Caco-2 (cell line): ENCODE data around the gene CCDC71. TPM values are rescaled to one million over a fixed set of nuclear protein-coding genes. Genes with fewer than 3 reads are reported as not detected.

ENCODE experiments used
- BruUV-seq: library from RNA; stranded (reverse); fragments of 400-500 nt; replicated peaks from 2 replicates; lab custom pipeline; 2021; lab: Mats Ljungman, UMichigan
- CTCF ChIA-PET: fragments of 300-600 bp; sonication (Branson Sonifier 250); formaldehyde crosslinking; loops from one replicate; lab custom pipeline; 2022; ENCODE audit warnings: antibody characterized with exemption; lab: Charles Lee
- POLR2A ChIA-PET: fragments of 300-600 bp; sonication (Branson Sonifier 250); formaldehyde crosslinking; loops from one replicate; lab custom pipeline; 2022; ENCODE audit warnings: antibody characterized with exemption; lab: Charles Lee
- DNase-seq, 2 experiments: peaks; one replicate each; pipeline versions ENCODE4 v3.0.0 to v3.0.0-alpha.2; 2020 to 2022
- H3K27me3 ChIP-seq: replicated peaks from 2 replicates; pipeline ENCODE4 v1.6.0; 2011; ENCODE audit warnings: low read length; ENCODE audit not compliant: control insufficient read depth, insufficient read depth
- H3K36me3 ChIP-seq: 2 replicates; pipeline ENCODE4 v1.5.1; 2011; ENCODE audit warnings: low read length; ENCODE audit not compliant: control insufficient read depth, insufficient read depth
- H3K4me1 ChIP-seq: fragments of 250-450 bp; sonication (Bioruptor Pico); 2 replicates; pipeline ENCODE4 v1.5.1; 2020; ENCODE audit warnings: mild to moderate bottlenecking
- H3K4me3 ChIP-seq: 2 replicates; pipeline ENCODE4 v1.5.1; 2011; ENCODE audit warnings: low read depth, mild to moderate bottlenecking, control low read depth, low read length
- H3K9me3 ChIP-seq: fragments of 250-450 bp; sonication (Bioruptor Pico); 2 replicates; pipeline ENCODE4 v1.5.1; 2020; ENCODE audit warnings: mild to moderate bottlenecking, moderate library complexity
- H3K27ac Mint-ChIP-seq: one replicate; pipeline ENCODE4 v1.8.0; 2022; ENCODE audit warnings: mixed read lengths; ENCODE audit not compliant: unreplicated experiment
- H3K27me3 Mint-ChIP-seq: one replicate; pipeline ENCODE4 v1.8.0; 2022; ENCODE audit warnings: mixed read lengths; ENCODE audit not compliant: insufficient read depth, unreplicated experiment
- H3K36me3 Mint-ChIP-seq: one replicate; pipeline ENCODE4 v1.8.0; 2022; ENCODE audit warnings: mild to moderate bottlenecking, mixed read lengths; ENCODE audit not compliant: insufficient read depth, unreplicated experiment
- H3K4me1 Mint-ChIP-seq: one replicate; pipeline ENCODE4 v1.8.0; 2022; ENCODE audit warnings: low read depth, mixed read lengths; ENCODE audit not compliant: unreplicated experiment
- H3K4me3 Mint-ChIP-seq: one replicate; pipeline ENCODE4 v1.8.0; 2022; ENCODE audit warnings: mild to moderate bottlenecking, moderate library complexity, mixed read lengths; ENCODE audit not compliant: unreplicated experiment
- H3K9me3 Mint-ChIP-seq: one replicate; pipeline ENCODE4 v1.8.0; 2022; ENCODE audit warnings: mixed read lengths; ENCODE audit not compliant: unreplicated experiment
- intact Hi-C: fragments of 100-400 bp; cut with micrococcal nuclease; formaldehyde crosslinking; loops from one replicate; pipeline ENCODE4 v1.10.0; 2022; ENCODE audit not compliant: unreplicated experiment
- total RNA-seq: library from RNA; stranded (reverse); gene quantifications from 2 replicates; pipeline ENCODE4 v1.2.3, GENCODE V29; 2022
- TF ChIP-seq, protein P1 (sequence below), 2 experiments: fragments of 200-600 bp in 1 of 2; IDR thresholded peaks; 1 replicate in 1 of 2; 2 replicates in 1 of 2; pipeline versions ENCODE4 v1.5.1 to v1.8.0; 2011 to 2022; ENCODE audit warnings: antibody characterized with exemption in 1 of 2, control low read depth in 1 of 2, inconsistent platforms in 1 of 2, low read depth in 1 of 2, low read length in 1 of 2, mild to moderate bottlenecking in 1 of 2, moderate library complexity in 1 of 2; ENCODE audit not compliant: insufficient read depth in 1 of 2, severe bottlenecking in 1 of 2, unreplicated experiment in 1 of 2

CCDC71 gene
- total RNA-seq, 1 experiment from 2014 or later, result 15.9 TPM

DNA sequence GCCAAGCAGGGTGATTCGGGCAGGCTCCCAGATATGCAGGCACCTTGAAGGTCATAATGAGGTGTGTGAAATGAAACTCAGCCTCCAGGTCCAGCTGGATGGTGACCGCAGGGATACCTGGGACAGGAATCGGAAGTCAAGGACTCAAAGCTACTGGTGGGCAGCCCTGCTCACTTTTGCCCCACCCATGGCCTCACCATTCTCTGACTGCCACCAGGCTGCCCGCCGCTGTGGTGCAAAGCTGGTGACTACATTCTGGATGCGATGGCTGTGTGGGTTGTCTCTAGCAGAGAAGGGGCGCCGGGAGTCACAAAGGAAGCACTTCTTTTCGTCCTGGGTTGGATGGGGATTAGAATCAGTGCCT lies 34.1 kb downstream of the CCDC71 start:
- Histone ChIP-seq H3K4me3 (peak overlapping the region; percentile 66), H3K4me1 (peaks cover 15% of the 10 kb centered on the region), H3K36me3 (peaks cover 3% of the 10 kb centered on the region; the same call in 1 of the 2 replicates), H3K27me3 (no peaks in the 10 kb centered on the region), H3K9me3 (no peaks in the 10 kb centered on the region)
- CTCF ChIA-PET, result interaction anchor here (1.0 to 2.0 kb wide), 4 partner anchors 11 to 144 kb away, joined by 6 to 15 read pairs (median 6); partner anchors contain the start of genes NDUFAF3, QRICH1 and USP19
- Mint-ChIP-seq H3K36me3 (peaks cover 26% of the 10 kb centered on the region), H3K9me3 (no peaks in the 10 kb centered on the region), H3K4me1 (peaks cover 13% of the 10 kb centered on the region), H3K27me3 (no peaks in the 10 kb centered on the region), H3K27ac (peak overlapping the region; percentile 90), H3K4me3 (peak overlapping the region; percentile 93)
- intact Hi-C loops, result loop anchor here (1.0 kb wide), 1 partner anchor 12 kb away; the partner anchor contains the start of gene USP19
- no peak for DNase-seq
- TF ChIP-seq, protein P1, sequence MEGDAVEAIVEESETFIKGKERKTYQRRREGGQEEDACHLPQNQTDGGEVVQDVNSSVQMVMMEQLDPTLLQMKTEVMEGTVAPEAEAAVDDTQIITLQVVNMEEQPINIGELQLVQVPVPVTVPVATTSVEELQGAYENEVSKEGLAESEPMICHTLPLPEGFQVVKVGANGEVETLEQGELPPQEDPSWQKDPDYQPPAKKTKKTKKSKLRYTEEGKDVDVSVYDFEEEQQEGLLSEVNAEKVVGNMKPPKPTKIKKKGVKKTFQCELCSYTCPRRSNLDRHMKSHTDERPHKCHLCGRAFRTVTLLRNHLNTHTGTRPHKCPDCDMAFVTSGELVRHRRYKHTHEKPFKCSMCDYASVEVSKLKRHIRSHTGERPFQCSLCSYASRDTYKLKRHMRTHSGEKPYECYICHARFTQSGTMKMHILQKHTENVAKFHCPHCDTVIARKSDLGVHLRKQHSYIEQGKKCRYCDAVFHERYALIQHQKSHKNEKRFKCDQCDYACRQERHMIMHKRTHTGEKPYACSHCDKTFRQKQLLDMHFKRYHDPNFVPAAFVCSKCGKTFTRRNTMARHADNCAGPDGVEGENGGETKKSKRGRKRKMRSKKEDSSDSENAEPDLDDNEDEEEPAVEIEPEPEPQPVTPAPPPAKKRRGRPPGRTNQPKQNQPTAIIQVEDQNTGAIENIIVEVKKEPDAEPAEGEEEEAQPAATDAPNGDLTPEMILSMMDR (IDR thresholded peaks at IDR 0.05; ENCODE audit: insufficient read depth in 1 of 2, low read depth in 1 of 2, low read length in 1 of 2, severe bottlenecking in 1 of 2, unreplicated experiment in 1 of 2), result no peak
- POLR2A ChIA-PET, result interaction anchor here (0.9 to 3.1 kb wide), 6 partner anchors 12 to 297 kb away, joined by 3 to 27 read pairs (median 4); partner anchors contain the start of genes IMPDH2, NICN1, QRICH1 and USP19
- BruUV-seq, result no TSS peak

DNA sequence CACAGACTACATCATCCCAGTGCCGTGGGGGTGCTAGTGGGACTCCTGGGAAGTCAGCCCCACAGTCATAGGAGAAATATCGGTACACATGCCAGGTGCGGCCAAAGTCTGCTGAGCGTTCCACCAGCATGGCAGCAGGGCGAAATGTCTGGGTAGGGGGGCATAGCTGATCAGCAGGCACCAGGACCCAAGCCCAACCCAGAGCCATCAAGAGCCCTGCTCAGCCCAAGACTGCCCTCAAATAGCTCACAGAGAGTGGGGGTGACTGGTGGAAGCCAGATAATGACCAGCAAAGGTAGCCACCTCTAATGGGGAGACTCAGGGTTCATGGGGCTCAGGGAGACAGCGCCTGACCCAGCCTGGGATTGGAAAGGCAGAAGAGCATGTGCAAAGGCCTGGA lies 34.6 kb downstream of the CCDC71 start:
- Histone ChIP-seq H3K4me1 (peaks cover 15% of the 10 kb centered on the region), H3K9me3 (no peaks in the 10 kb centered on the region), H3K36me3 (peaks cover 3% of the 10 kb centered on the region; the same call in 1 of the 2 replicates), H3K4me3 (peak overlapping the region; percentile 66), H3K27me3 (no peaks in the 10 kb centered on the region)
- DNase-seq, result no peak
- intact Hi-C loops, result no loop called here
- Mint-ChIP-seq H3K9me3 (no peaks in the 10 kb centered on the region), H3K4me1 (peaks cover 13% of the 10 kb centered on the region), H3K4me3 (peak overlapping the region; percentile 93), H3K36me3 (peaks cover 30% of the 10 kb centered on the region), H3K27me3 (no peaks in the 10 kb centered on the region), H3K27ac (peak overlapping the region; percentile 90)
- ChIA-PET POLR2A (interaction anchor here (1.7 to 3.1 kb wide), 2 partner anchors 11 to 37 kb away, joined by 12 to 27 read pairs; partner anchors contain the start of genes QRICH1 and USP19), CTCF (interaction anchor here (1.4 to 1.5 kb wide), 2 partner anchors 11 to 110 kb away, joined by 6 read pairs; partner anchors contain the start of genes NDUFAF3 and USP19)
- no TSS peak for BruUV-seq
- TF ChIP-seq, protein P1 (IDR thresholded peaks at IDR 0.05; ENCODE audit: insufficient read depth in 1 of 2, low read depth in 1 of 2, low read length in 1 of 2, severe bottlenecking in 1 of 2, unreplicated experiment in 1 of 2), result no peak

DNA sequence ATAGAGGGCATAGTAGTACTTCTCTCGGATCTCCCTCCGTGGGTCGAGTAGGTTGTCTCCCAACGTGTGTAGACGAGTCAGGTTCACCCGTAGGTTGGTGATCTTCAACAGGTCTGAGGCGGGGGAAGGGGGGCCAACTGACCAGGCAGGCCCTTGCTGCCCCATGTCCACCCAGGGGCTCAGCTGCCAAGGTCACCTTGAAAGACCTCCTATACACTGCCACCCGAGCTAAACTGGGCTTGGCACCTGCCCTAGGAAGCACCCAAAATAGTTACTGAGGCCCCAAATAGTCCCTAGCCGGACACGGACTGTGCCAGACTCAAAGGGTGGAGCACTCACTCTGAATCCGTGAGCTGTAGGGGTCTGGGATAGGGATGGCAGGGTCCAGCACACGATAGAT lies 35.1 kb downstream of the CCDC71 start:
- Histone ChIP-seq H3K36me3 (peaks cover 5% of the 10 kb centered on the region; the same call in 1 of the 2 replicates), H3K27me3 (no peaks in the 10 kb centered on the region), H3K4me3 (no peak overlapping the region), H3K9me3 (no peaks in the 10 kb centered on the region), H3K4me1 (peaks cover 15% of the 10 kb centered on the region)
- BruUV-seq, result no TSS peak
- no peaks in the 10 kb centered on the region for H3K9me3 Mint-ChIP-seq
- no peaks in the 10 kb centered on the region for H3K27me3 Mint-ChIP-seq
- H3K4me1 Mint-ChIP-seq, result peaks cover 13% of the 10 kb centered on the region
- peak overlapping the region; percentile 90 for H3K27ac Mint-ChIP-seq
- intact Hi-C loops, result no loop called here
- peaks cover 32% of the 10 kb centered on the region for H3K36me3 Mint-ChIP-seq
- ChIA-PET POLR2A (no interaction called here), CTCF (no interaction called here)
- H3K4me3 Mint-ChIP-seq, result peak overlapping the region; percentile 93
- DNase-seq, result no peak
- TF ChIP-seq, protein P1 (IDR thresholded peaks at IDR 0.05; ENCODE audit: insufficient read depth in 1 of 2, low read depth in 1 of 2, low read length in 1 of 2, severe bottlenecking in 1 of 2, unreplicated experiment in 1 of 2), result no peak
